Measurements from ENCODE around the gene ADARB2.

Gene ADARB2

DNA sequence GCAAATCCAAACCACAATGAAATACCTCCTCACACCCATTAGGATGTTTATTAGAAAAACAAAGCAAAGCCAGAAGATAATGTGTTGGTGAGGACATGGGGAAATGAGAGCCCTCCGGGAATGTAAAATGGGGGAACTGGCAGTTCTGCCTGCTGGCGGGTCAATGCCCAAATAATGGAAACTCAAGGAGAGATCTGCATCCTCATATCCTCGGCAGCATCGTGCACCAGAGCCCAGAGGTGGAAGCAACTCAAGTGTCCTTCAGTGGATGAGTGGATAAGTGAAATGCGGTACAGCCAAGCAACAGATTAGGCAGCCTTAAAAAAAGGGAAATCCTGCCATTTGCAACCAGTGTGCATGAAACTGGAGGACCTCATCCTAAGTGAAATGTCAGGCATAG, 356.0 kb downstream of the ADARB2 start:
- DNase-seq (ENCODE audit: low read depth) = no peak
- H3K9me3 ChIP-seq (ENCODE audit: control insufficient read depth, low read length) = peaks cover 13% of the 10 kb centered on the region
- no peak overlapping the region for H3K4me3 ChIP-seq (ENCODE audit: low read length)
- H3K27me3 ChIP-seq (replicated peaks; ENCODE audit: control insufficient read depth, insufficient read depth, low read length) = peaks cover 8% of the 10 kb centered on the region
- H3K9ac ChIP-seq (ENCODE audit: low read length) = no peak overlapping the region
- no peaks in the 10 kb centered on the region for H3K36me3 ChIP-seq (ENCODE audit: control insufficient read depth, insufficient read depth, low read length, severe bottlenecking)
- no peaks in the 10 kb centered on the region for H3K4me1 ChIP-seq (ENCODE audit: control insufficient read depth, insufficient read depth, low read length)

- H3K27me3 ChIP-seq (replicated peaks; ENCODE audit: control insufficient read depth, insufficient read depth, low read length) = peaks cover 8% of the 10 kb centered on the region
- H3K4me3 ChIP-seq (ENCODE audit: low read length) = no peak overlapping the region
- H3K9me3 ChIP-seq (ENCODE audit: control insufficient read depth, low read length) = peaks cover 3% of the 10 kb centered on the region
- no peak overlapping the region for H3K9ac ChIP-seq (ENCODE audit: low read length)
- no peak for DNase-seq (ENCODE audit: low read depth)
- no peaks in the 10 kb centered on the region for H3K36me3 ChIP-seq (ENCODE audit: control insufficient read depth, insufficient read depth, low read length, severe bottlenecking)
- no peaks in the 10 kb centered on the region for H3K4me1 ChIP-seq (ENCODE audit: control insufficient read depth, insufficient read depth, low read length)
Observed at GRCh38 chr10:1380088-1380671, 357.1 kb downstream of the ADARB2 start.

DNA sequence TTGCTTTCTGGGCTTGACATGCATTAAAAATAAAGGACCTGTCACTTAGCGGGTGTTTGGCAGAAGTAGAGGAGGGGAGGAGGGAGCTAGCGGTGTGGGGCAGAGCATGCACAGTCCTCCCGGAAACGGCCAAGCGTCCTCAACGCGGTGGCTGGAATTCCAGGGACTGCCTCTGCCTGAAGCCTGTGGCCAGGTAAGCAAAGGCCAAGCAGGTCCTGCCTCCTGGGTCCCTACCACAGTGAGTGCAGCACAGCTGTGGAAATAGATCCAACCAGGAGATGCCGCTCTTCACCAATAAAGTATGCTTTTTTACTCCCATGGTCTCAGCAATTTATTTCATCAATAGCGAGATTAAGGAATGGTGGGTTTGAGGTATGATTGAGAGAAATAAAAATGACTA, 357.7 kb downstream of the ADARB2 start:
- no peak for DNase-seq (ENCODE audit: low read depth)
- no peaks in the 10 kb centered on the region for H3K36me3 ChIP-seq (ENCODE audit: control insufficient read depth, insufficient read depth, low read length, severe bottlenecking)
- no peak overlapping the region for H3K4me3 ChIP-seq (ENCODE audit: low read length)
- no peak overlapping the region for H3K9ac ChIP-seq (ENCODE audit: low read length)
- H3K27me3 ChIP-seq (replicated peaks; ENCODE audit: control insufficient read depth, insufficient read depth, low read length) = peaks cover 8% of the 10 kb centered on the region
- no peaks in the 10 kb centered on the region for H3K4me1 ChIP-seq (ENCODE audit: control insufficient read depth, insufficient read depth, low read length)
- H3K9me3 ChIP-seq (ENCODE audit: control insufficient read depth, low read length) = no peaks in the 10 kb centered on the region

GRCh38 chr10:1378473-1378872, 358.9 kb downstream of the ADARB2 start:
- Histone ChIP-seq H3K9ac (ENCODE audit: low read length) (no peak overlapping the region), H3K36me3 (ENCODE audit: control insufficient read depth, insufficient read depth, low read length, severe bottlenecking) (no peaks in the 10 kb centered on the region), H3K4me1 (ENCODE audit: control insufficient read depth, insufficient read depth, low read length) (no peaks in the 10 kb centered on the region), H3K9me3 (ENCODE audit: control insufficient read depth, low read length) (no peaks in the 10 kb centered on the region), H3K4me3 (ENCODE audit: low read length) (no peak overlapping the region), H3K27me3 (replicated peaks; ENCODE audit: control insufficient read depth, insufficient read depth, low read length) (peaks cover 8% of the 10 kb centered on the region)
- no peak for DNase-seq (ENCODE audit: low read depth)

DNA sequence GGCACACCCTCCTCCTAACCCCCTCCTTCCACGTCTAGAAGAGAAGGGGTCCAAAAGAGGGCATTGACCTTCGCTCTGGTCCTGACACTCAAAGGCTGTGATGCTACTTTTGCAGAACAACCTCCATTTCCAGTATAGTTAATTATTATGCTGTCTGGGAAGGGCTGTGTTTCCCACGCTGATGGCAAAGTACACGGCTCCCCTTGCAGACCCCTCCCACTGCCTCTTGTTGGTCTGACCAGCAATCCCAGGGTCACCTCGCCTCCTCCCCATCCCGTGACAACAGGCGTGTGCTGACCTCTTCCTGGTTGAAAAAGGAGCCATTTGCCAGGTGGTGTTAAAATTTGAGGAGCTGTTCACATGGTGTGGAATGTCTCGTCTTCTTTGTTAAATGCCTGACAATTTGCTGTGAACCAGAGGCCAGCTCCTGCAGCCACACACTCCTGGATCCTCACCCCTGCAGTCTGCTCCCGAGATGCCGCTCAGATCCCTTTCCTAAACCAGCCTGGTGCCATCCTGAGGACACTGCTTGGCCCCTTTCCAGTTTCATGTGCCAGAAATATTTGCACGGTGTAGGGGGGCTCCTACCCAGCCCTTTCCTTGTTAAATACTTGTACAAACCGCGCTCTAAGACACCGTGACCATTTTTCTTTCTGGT, 359.5 kb downstream of the ADARB2 start:
- Histone ChIP-seq H3K9me3 (ENCODE audit: control insufficient read depth, low read length) (no peaks in the 10 kb centered on the region), H3K4me1 (ENCODE audit: control insufficient read depth, insufficient read depth, low read length) (no peaks in the 10 kb centered on the region), H3K9ac (ENCODE audit: low read length) (no peak overlapping the region), H3K4me3 (ENCODE audit: low read length) (no peak overlapping the region), H3K36me3 (ENCODE audit: control insufficient read depth, insufficient read depth, low read length, severe bottlenecking) (no peaks in the 10 kb centered on the region), H3K27me3 (replicated peaks; ENCODE audit: control insufficient read depth, insufficient read depth, low read length) (peaks cover 8% of the 10 kb centered on the region)
- no peak for DNase-seq (ENCODE audit: low read depth)

- Histone ChIP-seq H3K27me3 (replicated peaks; ENCODE audit: control insufficient read depth, insufficient read depth, low read length) (peaks cover 8% of the 10 kb centered on the region), H3K4me3 (ENCODE audit: low read length) (no peak overlapping the region), H3K36me3 (ENCODE audit: control insufficient read depth, insufficient read depth, low read length, severe bottlenecking) (no peaks in the 10 kb centered on the region), H3K9ac (ENCODE audit: low read length) (no peak overlapping the region), H3K9me3 (ENCODE audit: control insufficient read depth, low read length) (no peaks in the 10 kb centered on the region), H3K4me1 (ENCODE audit: control insufficient read depth, insufficient read depth, low read length) (no peaks in the 10 kb centered on the region)
- no peak for DNase-seq (ENCODE audit: low read depth)
Observed at GRCh38 chr10:1377231-1377630, 360.1 kb downstream of the ADARB2 start.

DNA sequence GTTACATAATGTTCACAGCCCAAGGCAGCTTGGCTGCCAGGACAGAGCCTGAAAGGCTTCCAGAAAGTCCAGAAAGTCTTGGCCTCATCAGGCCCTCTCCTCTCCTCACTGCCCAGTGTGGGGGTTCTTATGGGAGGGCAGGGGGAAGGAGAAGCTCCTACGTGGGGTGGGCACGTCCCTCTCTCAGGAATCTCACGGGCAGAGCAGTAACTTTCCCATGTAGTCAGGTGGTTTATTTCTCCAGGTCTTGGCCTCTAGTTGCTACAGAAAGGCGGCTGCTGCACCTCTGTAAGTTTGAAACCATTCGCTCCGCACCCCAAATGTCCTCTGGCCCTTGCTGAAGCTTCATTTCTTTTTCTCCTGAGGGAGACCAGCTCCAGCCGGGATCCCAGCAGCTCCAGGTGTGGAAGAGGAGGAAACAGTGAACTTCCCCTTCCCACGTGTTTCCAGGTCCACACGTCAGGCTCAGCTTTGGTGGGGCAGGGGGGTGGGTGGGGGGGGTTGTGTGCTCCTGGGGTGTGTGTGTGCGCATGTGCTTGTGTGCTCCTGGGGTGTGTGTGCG, 360.9 kb downstream of the ADARB2 start:
- Histone ChIP-seq H3K4me3 (ENCODE audit: low read length) (no peak overlapping the region), H3K27me3 (replicated peaks; ENCODE audit: control insufficient read depth, insufficient read depth, low read length) (peaks cover 8% of the 10 kb centered on the region), H3K36me3 (ENCODE audit: control insufficient read depth, insufficient read depth, low read length, severe bottlenecking) (no peaks in the 10 kb centered on the region), H3K9ac (ENCODE audit: low read length) (no peak overlapping the region), H3K9me3 (ENCODE audit: control insufficient read depth, low read length) (no peaks in the 10 kb centered on the region), H3K4me1 (ENCODE audit: control insufficient read depth, insufficient read depth, low read length) (no peaks in the 10 kb centered on the region)
- DNase-seq (ENCODE audit: low read depth) = no peak

- Histone ChIP-seq H3K36me3 (ENCODE audit: control insufficient read depth, insufficient read depth, low read length, severe bottlenecking) (no peaks in the 10 kb centered on the region), H3K9me3 (ENCODE audit: control insufficient read depth, low read length) (no peaks in the 10 kb centered on the region), H3K4me3 (ENCODE audit: low read length) (no peak overlapping the region), H3K9ac (ENCODE audit: low read length) (no peak overlapping the region), H3K4me1 (ENCODE audit: control insufficient read depth, insufficient read depth, low read length) (no peaks in the 10 kb centered on the region), H3K27me3 (replicated peaks; ENCODE audit: control insufficient read depth, insufficient read depth, low read length) (peaks cover 8% of the 10 kb centered on the region)
- no peak for DNase-seq (ENCODE audit: low read depth)
Observed at GRCh38 chr10:1375346-1376170, 361.8 kb downstream of the ADARB2 start.

- H3K27me3 ChIP-seq (replicated peaks; ENCODE audit: control insufficient read depth, insufficient read depth, low read length) = peaks cover 7% of the 10 kb centered on the region
- H3K4me1 ChIP-seq (ENCODE audit: control insufficient read depth, insufficient read depth, low read length) = no peaks in the 10 kb centered on the region
- no peaks in the 10 kb centered on the region for H3K9me3 ChIP-seq (ENCODE audit: control insufficient read depth, low read length)
- no peaks in the 10 kb centered on the region for H3K36me3 ChIP-seq (ENCODE audit: control insufficient read depth, insufficient read depth, low read length, severe bottlenecking)
- no peak for DNase-seq (ENCODE audit: low read depth)
- H3K4me3 ChIP-seq (ENCODE audit: low read length) = no peak overlapping the region
- no peak overlapping the region for H3K9ac ChIP-seq (ENCODE audit: low read length)
Observed at GRCh38 chr10:1374511-1375345, 362.6 kb downstream of the ADARB2 start.

GRCh38 chr10:1373287-1373686, 364.0 kb downstream of the ADARB2 start:
- no peak for DNase-seq (ENCODE audit: low read depth)
- no peaks in the 10 kb centered on the region for H3K4me1 ChIP-seq (ENCODE audit: control insufficient read depth, insufficient read depth, low read length)
- no peaks in the 10 kb centered on the region for H3K36me3 ChIP-seq (ENCODE audit: control insufficient read depth, insufficient read depth, low read length, severe bottlenecking)
- no peak overlapping the region for H3K4me3 ChIP-seq (ENCODE audit: low read length)
- no peak overlapping the region for H3K9ac ChIP-seq (ENCODE audit: low read length)
- no peaks in the 10 kb centered on the region for H3K27me3 ChIP-seq (replicated peaks; ENCODE audit: control insufficient read depth, insufficient read depth, low read length)
- H3K9me3 ChIP-seq (ENCODE audit: control insufficient read depth, low read length) = no peaks in the 10 kb centered on the region

- no peaks in the 10 kb centered on the region for H3K9me3 ChIP-seq (ENCODE audit: control insufficient read depth, low read length)
- no peak for DNase-seq (ENCODE audit: low read depth)
- H3K27me3 ChIP-seq (replicated peaks; ENCODE audit: control insufficient read depth, insufficient read depth, low read length) = no peaks in the 10 kb centered on the region
- H3K36me3 ChIP-seq (ENCODE audit: control insufficient read depth, insufficient read depth, low read length, severe bottlenecking) = no peaks in the 10 kb centered on the region
- H3K4me3 ChIP-seq (ENCODE audit: low read length) = no peak overlapping the region
- H3K4me1 ChIP-seq (ENCODE audit: control insufficient read depth, insufficient read depth, low read length) = no peaks in the 10 kb centered on the region
- no peak overlapping the region for H3K9ac ChIP-seq (ENCODE audit: low read length)
Observed at GRCh38 chr10:1372212-1372611, 365.1 kb downstream of the ADARB2 start.

All from adipocyte (in vitro differentiated cells).